ENCODE data around the gene UBE3C. TPM values are rescaled to one million over a fixed set of nuclear protein-coding genes. Genes with fewer than 3 reads are reported as not detected.
A peak's percentile ranks its signal among the peaks of the same experiment; 100 is the strongest.

The UBE3C gene
- total RNA-seq, 4 donors from 2014 or later: 50.3 to 75.0 (median 64.0) TPM

DNA sequence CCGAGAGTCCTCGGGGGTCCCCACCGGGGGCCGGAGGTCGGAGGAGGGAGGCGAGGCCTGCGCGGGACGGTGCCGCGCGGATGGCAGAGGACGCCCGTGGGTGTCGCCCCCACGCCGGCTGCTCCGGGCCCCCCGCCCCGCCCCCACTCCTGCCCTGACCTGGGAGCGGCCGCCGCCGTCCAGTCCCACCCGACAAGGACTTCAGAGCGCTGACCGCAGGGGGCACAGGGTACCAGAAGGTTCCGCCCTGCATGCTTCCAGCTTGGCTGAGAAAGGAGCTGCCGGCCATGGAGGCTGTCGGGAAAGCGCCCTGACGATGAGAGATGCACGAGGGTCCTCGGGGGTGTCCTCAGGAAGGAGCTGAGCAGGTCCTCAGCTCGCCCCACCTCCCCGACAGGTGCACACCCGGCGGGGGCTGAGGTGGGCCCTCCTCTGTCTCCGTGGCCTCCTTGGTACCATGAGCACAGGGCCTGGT is 141.1 kb downstream of the UBE3C start:
- Histone ChIP-seq H3K27me3 (peaks cover 12% of the 10 kb centered on the region), H3K27ac (no peak overlapping the region), H3K4me1 (peaks cover 0 to 17% of the 10 kb centered on the region in 2 donors), H3K36me3 (no peaks in the 10 kb centered on the region), H3K4me3 (replicated peaks in 1 of 3) (peak overlapping the region in 1 of 3 donors; percentile 35), H3K9me3 (no peaks in the 10 kb centered on the region)
- no peak for DNase-seq
- intact Hi-C loops (cut with DNase I): no loop called here
- no peak for TF ChIP-seq POLR2A (IDR thresholded peaks at IDR 0.05)
- no peak for TF ChIP-seq CTCF (IDR thresholded peaks at IDR 0.05)
- 6 to 73% methylated on average over 12 to 18 of the region's 39 CpGs for WGBS, 2 donors

DNA sequence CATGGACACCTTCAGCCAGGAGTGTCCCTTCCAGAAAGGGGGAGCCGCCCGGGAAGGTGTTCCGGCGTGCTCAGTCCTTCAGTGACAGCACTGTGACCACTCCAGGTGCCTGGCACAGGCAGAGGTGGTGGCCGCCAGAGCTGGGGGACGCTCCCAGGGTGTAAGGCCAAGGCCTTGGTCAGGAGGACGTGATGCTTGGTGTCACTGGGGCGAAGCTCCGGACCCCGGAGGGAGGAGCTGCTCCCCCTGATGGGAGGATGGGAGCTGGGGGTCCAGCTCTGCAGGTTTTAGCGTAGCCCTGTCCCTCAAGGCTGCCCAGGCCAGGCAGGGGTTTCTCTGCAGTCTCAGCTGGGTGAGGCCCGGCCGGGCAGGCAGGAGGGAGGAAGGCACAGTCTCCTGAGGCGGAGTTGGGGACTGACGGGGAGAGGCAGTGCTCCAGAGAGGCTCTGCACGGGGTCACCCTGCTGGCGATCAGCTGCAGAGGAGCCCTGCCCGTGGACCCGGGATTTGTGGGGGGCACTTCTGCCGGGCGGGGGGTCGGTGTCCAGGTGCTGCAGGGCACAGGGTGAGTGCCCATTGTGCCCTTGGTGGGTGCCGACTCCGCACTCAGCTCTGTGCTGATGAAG is 141.6 kb downstream of the UBE3C start:
- intact Hi-C loops (cut with DNase I): no loop called here

GRCh38 chr7:157281221-157281998 is 142.7 kb downstream of the UBE3C start:
- intact Hi-C loops (cut with DNase I): no loop called here
- H3K9me3 ChIP-seq: no peaks in the 10 kb centered on the region
- DNase-seq: no peak
- no peaks in the 10 kb centered on the region for H3K36me3 ChIP-seq
- no peak overlapping the region for H3K27ac ChIP-seq
- peaks cover 12% of the 10 kb centered on the region for H3K27me3 ChIP-seq
- H3K4me1 ChIP-seq: peaks cover 0 to 17% of the 10 kb centered on the region in 2 donors
- TF ChIP-seq CTCF (IDR thresholded peaks at IDR 0.05) (no peak), POLR2A (IDR thresholded peaks at IDR 0.05) (no peak)
- WGBS, 2 donors: 85 to 93% methylated on average over 22 to 24 of the region's 24 CpGs
- H3K4me3 ChIP-seq (replicated peaks in 1 of 3): no peak overlapping the region

More for the DNA sequence above, 141.6 kb downstream of the UBE3C start:
- TF ChIP-seq CTCF (IDR thresholded peaks at IDR 0.05): no peak
- no peak for TF ChIP-seq POLR2A (IDR thresholded peaks at IDR 0.05)
- DNase-seq: no peak
- Histone ChIP-seq H3K4me3 (replicated peaks in 1 of 3) (no peak overlapping the region), H3K36me3 (no peaks in the 10 kb centered on the region), H3K27me3 (peaks cover 12% of the 10 kb centered on the region), H3K27ac (no peak overlapping the region), H3K9me3 (no peaks in the 10 kb centered on the region), H3K4me1 (peaks cover 0 to 17% of the 10 kb centered on the region in 2 donors)
- WGBS, 2 donors: 96 to 100% methylated on average over 9 of the region's 24 CpGs

- intact Hi-C loops (cut with DNase I): no loop called here
- H3K4me1 ChIP-seq: peaks cover 0 to 12% of the 10 kb centered on the region in 2 donors
- WGBS, 2 donors: 67 to 88% methylated on average over 16 to 23 of the region's 25 CpGs
- DNase-seq: no peak
- H3K27me3 ChIP-seq: peaks cover 12% of the 10 kb centered on the region
- H3K9me3 ChIP-seq: no peaks in the 10 kb centered on the region
- no peaks in the 10 kb centered on the region for H3K36me3 ChIP-seq
- H3K27ac ChIP-seq: no peak overlapping the region
- TF ChIP-seq CTCF (IDR thresholded peaks at IDR 0.05): no peak
- TF ChIP-seq POLR2A (IDR thresholded peaks at IDR 0.05): no peak
- no peak overlapping the region for H3K4me3 ChIP-seq (replicated peaks in 1 of 3)
These were observed 143.5 kb downstream of the UBE3C start for GRCh38 chr7:157282141-157282801.
